Natural killer cell (primary cell): Measurements from ENCODE around the gene KCNJ6. TPM values are rescaled to one million over a fixed set of nuclear protein-coding genes. Genes with fewer than 3 reads are reported as not detected.

Experiments used
- ATAC-seq, 3 donors: fragments of 150-1000 bp in 2 of 3; fragments of 200-7000 bp in 1 of 3; cut with Tn5 transposase; 1 replicate in 1 of 3; 2 replicates in 2 of 3; pipeline ENCODE4 v1.10.0; 2021; ENCODE audit warnings: mild to moderate bottlenecking in 2 of 3, moderate library complexity in 2 of 3
- DNase-seq, 2 donors: peaks; one replicate each; pipeline versions ENCODE4 v3.0.0 to v3.0.0-alpha.2; 2013 to 2021; ENCODE audit warnings: mixed read lengths in 1 of 2
- H3K27ac ChIP-seq: one replicate; pipeline ENCODE4 v1.5.1; 2013; ENCODE audit warnings: mild to moderate bottlenecking, low read length
- H3K27me3 ChIP-seq: one replicate; pipeline ENCODE4 v1.6.1; 2013; ENCODE audit warnings: low read length; ENCODE audit not compliant: control insufficient read depth, insufficient read depth
- H3K36me3 ChIP-seq: one replicate; pipeline ENCODE4 v1.6.1; 2013; ENCODE audit warnings: low read length; ENCODE audit not compliant: control insufficient read depth, insufficient read depth
- H3K4me1 ChIP-seq: one replicate; pipeline ENCODE4 v1.6.1; 2013; ENCODE audit warnings: low read length; ENCODE audit not compliant: control insufficient read depth, insufficient read depth
- H3K4me3 ChIP-seq: one replicate; pipeline ENCODE4 v1.5.1; 2013; ENCODE audit warnings: low read length
- H3K9me3 ChIP-seq: one replicate; pipeline ENCODE4 v1.6.1; 2013; ENCODE audit warnings: low read length; ENCODE audit not compliant: control insufficient read depth, insufficient read depth
- H3K27ac Mint-ChIP-seq, 2 donors: one replicate each; pipeline ENCODE4 v1.8.0; 2022; ENCODE audit warnings: mild to moderate bottlenecking in 2 of 2, mixed read lengths in 2 of 2, moderate library complexity in 1 of 2
- H3K27me3 Mint-ChIP-seq, 2 donors: one replicate each; pipeline ENCODE4 v1.8.0; 2022; ENCODE audit warnings: low read depth in 2 of 2, mixed read lengths in 2 of 2
- H3K36me3 Mint-ChIP-seq: one replicate; pipeline ENCODE4 v1.8.0; 2022; ENCODE audit warnings: mixed read lengths
- H3K4me1 Mint-ChIP-seq, 2 donors: one replicate each; pipeline ENCODE4 v1.8.0; 2022; ENCODE audit warnings: mixed read lengths in 2 of 2
- H3K4me3 Mint-ChIP-seq: one replicate; pipeline ENCODE4 v1.8.0; 2022; ENCODE audit warnings: mild to moderate bottlenecking, moderate library complexity, mixed read lengths
- H3K9me3 Mint-ChIP-seq, 2 donors: one replicate each; pipeline ENCODE4 v1.8.0; 2022; ENCODE audit warnings: mixed read lengths in 2 of 2
- CTCF ChIP-seq: fragments of 200-600 bp; IDR thresholded peaks from one replicate; pipeline ENCODE4 v1.8.0; 2022; ENCODE audit warnings: antibody characterized with exemption
- WGBS: methylation state at CpG from one replicate; pipeline ENCODE4 v1.1.7; 2013; ENCODE audit warnings: missing lambda C conversion rate; ENCODE audit not compliant: insufficient coverage; 5-methylcytosine and 5-hydroxymethylcytosine counted together
- intact Hi-C: fragments of 100-400 bp; cut with micrococcal nuclease; formaldehyde crosslinking; loops from one replicate; pipeline ENCODE4 v1.14.2; 2022
- total RNA-seq, 4 donors: library from RNA; stranded (reverse); fragments of 120-200 nt in 1 of 4; gene quantifications; one replicate each; pipeline versions ENCODE4 v1.2.3 to v1.2.4, GENCODE V29; 2013 to 2022

The KCNJ6 gene
- total RNA-seq, 3 donors from 2014 or later (not counting 1 experiment from before 2014, with no cell fraction given): not detected

- DNase-seq (no peak), ATAC-seq (no peak)
- H3K4me1 Mint-ChIP-seq: peaks cover 0 to 7% of the 10 kb centered on the region in 2 donors
- Histone ChIP-seq H3K27me3 (no peaks in the 10 kb centered on the region), H3K27ac (no peak overlapping the region), H3K4me3 (no peak overlapping the region), H3K9me3 (no peaks in the 10 kb centered on the region), H3K36me3 (no peaks in the 10 kb centered on the region), H3K4me1 (no peaks in the 10 kb centered on the region)
- WGBS: 93% methylated on average over 8 of the region's 8 CpGs
- no peaks in the 10 kb centered on the region for H3K36me3 Mint-ChIP-seq
- no peaks in the 10 kb centered on the region for H3K9me3 Mint-ChIP-seq
- H3K27ac Mint-ChIP-seq: no peak overlapping the region
- no peak for TF ChIP-seq CTCF
- intact Hi-C loops: no loop called here
- H3K4me3 Mint-ChIP-seq: no peak overlapping the region
- H3K27me3 Mint-ChIP-seq: peaks cover 4 to 28% of the 10 kb centered on the region in 2 donors
Observed at GRCh38 chr21:37595944-37596343, 320.3 kb downstream of the KCNJ6 start.

DNA sequence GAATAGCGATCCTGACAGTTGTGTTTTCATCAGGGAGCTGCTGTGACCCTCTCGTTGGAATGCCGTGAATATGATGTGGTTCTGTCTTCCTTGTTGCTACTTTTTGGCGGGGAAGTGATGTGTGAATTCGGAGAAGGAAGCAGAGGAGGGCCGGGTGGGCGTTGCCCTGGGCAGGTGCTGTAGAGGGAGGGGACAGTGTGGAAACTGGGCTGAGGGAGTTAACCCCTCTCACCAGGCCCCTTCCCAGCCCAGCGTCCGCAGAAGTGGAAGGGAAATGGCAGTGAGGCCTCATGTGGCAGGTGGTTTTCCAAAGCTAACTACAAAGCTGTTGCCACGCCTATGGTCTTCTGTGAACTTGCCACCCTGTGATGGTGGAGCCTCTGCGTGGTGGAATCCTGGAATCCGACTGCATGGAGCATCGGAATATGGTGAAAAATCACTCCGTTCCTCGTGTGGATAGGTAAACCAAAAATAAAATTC, 321.7 kb downstream of the KCNJ6 start:
- DNase-seq (no peak), ATAC-seq (no peak)
- no peak overlapping the region for H3K4me3 ChIP-seq
- peaks cover 3 to 16% of the 10 kb centered on the region in 2 donors for H3K27me3 Mint-ChIP-seq
- intact Hi-C loops: no loop called here
- H3K27ac Mint-ChIP-seq: no peak overlapping the region
- H3K9me3 Mint-ChIP-seq: no peaks in the 10 kb centered on the region
- no peaks in the 10 kb centered on the region for H3K27me3 ChIP-seq
- H3K9me3 ChIP-seq: no peaks in the 10 kb centered on the region
- no peak overlapping the region for H3K27ac ChIP-seq
- no peak for TF ChIP-seq CTCF
- no peaks in the 10 kb centered on the region for H3K36me3 Mint-ChIP-seq
- no peak overlapping the region for H3K4me3 Mint-ChIP-seq
- no peaks in the 10 kb centered on the region for H3K36me3 ChIP-seq
- 90% methylated on average over 13 of the region's 15 CpGs for WGBS
- no peaks in the 10 kb centered on the region for H3K4me1 ChIP-seq
- H3K4me1 Mint-ChIP-seq: peaks cover 0 to 7% of the 10 kb centered on the region in 2 donors

DNA sequence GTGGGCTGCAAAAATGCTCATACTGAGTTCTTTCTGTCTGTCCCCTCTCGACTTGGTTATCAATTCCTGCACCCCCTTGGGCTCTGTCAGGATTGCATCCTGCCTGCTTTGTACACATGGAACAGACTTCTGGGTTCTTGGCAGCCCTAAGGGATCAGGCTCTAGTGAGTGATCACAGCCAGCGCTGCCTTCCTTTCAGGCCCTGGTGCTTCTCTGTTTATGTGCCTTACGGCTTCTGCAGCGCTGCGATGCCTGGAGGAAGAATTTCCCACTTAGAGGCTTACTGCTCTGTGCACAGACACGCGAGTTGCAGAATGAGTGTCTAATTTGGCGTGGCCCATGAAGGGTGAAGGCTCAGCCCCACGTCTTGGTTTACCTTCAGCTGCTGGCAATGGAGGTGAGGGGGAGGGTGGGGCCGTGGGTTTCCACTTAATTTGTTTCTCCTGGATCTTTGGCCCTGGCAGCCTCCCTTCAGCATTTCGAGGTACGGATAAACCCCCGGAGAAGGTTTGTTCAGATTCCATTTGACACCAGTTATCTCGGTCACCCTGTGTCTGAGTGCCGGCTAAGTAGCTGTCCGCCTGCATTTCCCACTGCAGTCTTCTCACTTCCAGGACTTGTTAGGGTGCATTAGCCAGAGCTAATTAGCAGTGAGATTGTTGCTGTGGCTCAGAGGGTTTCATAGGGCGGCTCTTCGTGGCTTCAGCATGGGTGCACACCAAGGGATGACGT, 322.4 kb downstream of the KCNJ6 start:
- Mint-ChIP-seq H3K36me3 (no peaks in the 10 kb centered on the region), H3K9me3 (no peaks in the 10 kb centered on the region), H3K27me3 (peaks cover 3 to 13% of the 10 kb centered on the region in 2 donors), H3K4me3 (no peak overlapping the region), H3K4me1 (peaks cover 0 to 7% of the 10 kb centered on the region in 2 donors), H3K27ac (no peak overlapping the region)
- H3K27me3 ChIP-seq: no peaks in the 10 kb centered on the region
- WGBS: 86% methylated on average over 18 of the region's 19 CpGs
- no peak for ATAC-seq
- intact Hi-C loops: no loop called here
- no peak overlapping the region for H3K4me3 ChIP-seq
- no peak for TF ChIP-seq CTCF
- H3K4me1 ChIP-seq: no peaks in the 10 kb centered on the region
- no peak overlapping the region for H3K27ac ChIP-seq
- H3K9me3 ChIP-seq: no peaks in the 10 kb centered on the region
- no peaks in the 10 kb centered on the region for H3K36me3 ChIP-seq
- DNase-seq: no peak
